Kidney glomerular epithelial cell (primary cell): ENCODE data around the gene SMG6.
"Not testable (repeated sequence)": the region's sequence is repeated elsewhere in the genome, so short reads cannot be mapped to it uniquely, and the experiment has no call there.

Experiments
- DNase-seq: peaks from one replicate; lab custom pipeline; 2025; lab: John Stamatoyannopoulos, UW

Gene SMG6

GRCh38 chr17:2178798-2179501, 124.6 kb downstream of the SMG6 start:
- no peak for DNase-seq

- DNase-seq = no peak
Measured at GRCh38 chr17:2177235-2177811, 126.3 kb downstream of the SMG6 start.

DNA sequence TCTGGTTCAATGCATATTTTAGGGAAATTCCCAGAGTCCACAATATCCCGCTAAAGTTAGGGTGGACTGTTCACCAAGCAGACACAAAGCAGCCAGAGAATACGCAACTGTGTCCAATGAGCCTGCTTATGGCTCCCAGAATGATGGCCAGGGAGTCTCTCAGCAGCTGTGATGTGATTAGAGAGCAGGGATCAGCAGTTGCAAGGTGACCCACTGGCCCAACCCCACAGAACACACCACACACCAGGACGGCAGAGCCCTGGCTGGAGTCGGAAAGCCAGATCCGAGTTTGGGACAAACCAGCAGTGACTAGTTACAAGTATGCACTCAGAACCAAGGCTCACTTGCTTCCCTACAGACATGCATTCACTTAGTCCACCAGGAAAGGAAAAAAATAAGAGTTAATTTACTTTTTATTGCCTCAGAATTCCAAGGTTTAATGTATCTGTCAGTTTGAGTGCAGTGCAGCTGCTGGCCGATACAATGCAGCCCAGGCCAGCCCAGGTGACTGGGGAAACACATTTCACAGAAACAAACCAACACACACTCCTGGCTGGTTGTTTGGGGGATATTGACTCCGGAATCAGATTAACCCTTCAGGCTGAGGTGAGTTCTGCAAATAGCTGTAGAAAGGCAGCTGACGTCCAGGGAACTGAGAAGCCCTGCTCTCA, 127.0 kb downstream of the SMG6 start:
- DNase-seq = no peak

- DNase-seq = no peak
Measured at GRCh38 chr17:2175294-2175628, 128.3 kb downstream of the SMG6 start.

DNA sequence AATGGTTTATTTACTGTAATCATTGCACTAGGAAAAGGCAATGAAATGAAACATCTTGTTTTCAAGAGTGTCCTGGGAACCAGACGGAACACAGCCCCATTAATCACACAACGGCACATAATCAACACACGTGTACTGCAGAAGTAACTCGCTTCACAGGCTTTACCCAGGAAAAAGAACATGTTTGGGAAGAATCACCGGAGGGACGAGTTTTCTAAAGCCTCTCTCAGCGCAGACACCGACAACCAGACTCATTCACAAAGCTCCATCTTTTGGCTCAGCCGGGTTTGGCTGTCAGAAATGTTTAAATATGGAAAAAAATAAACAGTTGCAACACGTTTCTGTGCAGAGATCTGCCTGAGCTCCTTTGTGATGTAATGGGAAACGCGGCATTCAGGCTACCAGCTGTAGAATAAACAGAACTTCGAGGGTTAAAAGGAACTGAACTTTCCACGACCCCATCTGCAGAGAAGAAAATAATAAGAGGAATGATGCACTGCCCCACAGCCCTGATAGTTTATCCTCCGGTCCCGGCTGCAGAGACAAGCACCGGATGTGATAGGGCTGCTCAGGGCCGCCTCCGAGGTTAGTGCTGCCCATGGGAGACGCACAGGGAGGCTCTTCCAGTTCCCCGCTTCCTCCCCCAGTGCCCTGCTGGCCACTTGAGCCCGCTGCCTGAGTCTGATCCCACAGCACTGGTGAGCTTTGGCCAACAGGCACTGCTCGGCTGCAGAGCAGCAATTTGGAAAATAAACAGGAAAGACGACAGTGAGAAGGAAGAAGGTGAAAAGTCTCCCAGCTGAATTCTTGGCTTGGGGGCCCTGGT, 128.9 kb downstream of the SMG6 start:
- peak; percentile 65 for DNase-seq

- no peak for DNase-seq
Measured at GRCh38 chr17:2174014-2174413, 129.6 kb downstream of the SMG6 start.

- DNase-seq = no peak
Measured at GRCh38 chr17:2172999-2173398, 130.6 kb downstream of the SMG6 start.

DNA sequence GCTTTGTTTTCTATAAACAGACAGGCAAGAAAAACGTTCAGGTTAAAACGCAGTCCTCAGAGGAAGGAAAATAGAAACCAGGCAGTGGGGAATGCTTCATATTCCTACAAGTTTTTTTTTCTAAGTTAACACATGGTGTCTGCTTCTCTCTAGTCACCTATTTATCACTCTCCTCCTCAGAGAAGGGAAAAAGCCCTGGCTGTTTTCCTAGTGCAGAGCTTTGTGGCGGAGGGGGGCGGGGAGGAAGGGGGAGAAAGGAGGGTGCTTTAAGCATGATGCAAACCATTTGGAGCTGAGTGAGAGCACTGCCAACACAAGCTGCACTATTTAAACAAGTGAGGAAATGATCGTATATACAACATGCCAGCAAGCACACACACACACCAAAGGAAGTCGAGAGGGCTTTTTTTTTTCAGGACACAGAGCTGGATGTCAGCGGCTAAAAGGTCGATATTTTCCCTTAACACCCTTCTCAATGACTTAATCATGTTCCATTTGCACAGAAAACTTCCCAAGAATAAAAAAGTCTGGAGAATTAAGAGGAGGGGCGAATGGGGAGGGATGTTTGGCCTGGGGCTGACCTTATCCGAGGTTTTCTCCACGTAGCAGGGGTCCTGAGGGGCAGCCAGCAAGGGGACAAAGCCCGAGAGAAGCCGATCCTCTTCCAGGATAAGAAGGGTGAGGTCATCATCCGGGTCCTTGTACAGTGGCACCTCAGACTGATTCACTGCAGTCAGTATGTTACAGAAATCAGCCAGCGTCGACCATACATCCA, 131.3 kb downstream of the SMG6 start:
- peak; percentile 65 for DNase-seq

- DNase-seq = no peak
Measured at GRCh38 chr17:2171702-2172076, 131.9 kb downstream of the SMG6 start.

GRCh38 chr17:2170023-2170422, 133.6 kb downstream of the SMG6 start:
- DNase-seq = no peak

DNA sequence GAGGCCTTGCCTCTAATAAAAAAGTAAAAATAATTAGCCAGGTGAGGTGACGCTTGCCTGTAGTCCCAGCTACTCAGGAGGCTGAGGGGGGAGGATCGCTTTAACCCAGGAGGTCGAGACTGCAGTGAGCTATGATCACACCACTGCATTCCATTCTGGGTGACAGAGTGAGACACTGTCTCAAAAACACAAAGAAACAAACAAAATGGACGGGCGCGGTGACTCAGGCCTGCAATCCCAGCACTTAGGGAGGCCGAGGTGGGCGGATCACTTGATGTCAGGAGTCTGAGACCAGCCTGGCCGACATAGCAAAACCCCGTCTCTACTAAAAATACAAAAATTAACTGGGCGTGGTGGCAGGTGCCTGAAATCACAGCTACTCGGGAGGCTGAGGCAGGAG, 137.9 kb downstream of the SMG6 start:
- not testable (repeated sequence) for DNase-seq

GRCh38 chr17:2158396-2158780, 145.2 kb downstream of the SMG6 start:
- no peak for DNase-seq

GRCh38 chr17:2157675-2158395, 145.8 kb downstream of the SMG6 start:
- DNase-seq = no peak

DNA sequence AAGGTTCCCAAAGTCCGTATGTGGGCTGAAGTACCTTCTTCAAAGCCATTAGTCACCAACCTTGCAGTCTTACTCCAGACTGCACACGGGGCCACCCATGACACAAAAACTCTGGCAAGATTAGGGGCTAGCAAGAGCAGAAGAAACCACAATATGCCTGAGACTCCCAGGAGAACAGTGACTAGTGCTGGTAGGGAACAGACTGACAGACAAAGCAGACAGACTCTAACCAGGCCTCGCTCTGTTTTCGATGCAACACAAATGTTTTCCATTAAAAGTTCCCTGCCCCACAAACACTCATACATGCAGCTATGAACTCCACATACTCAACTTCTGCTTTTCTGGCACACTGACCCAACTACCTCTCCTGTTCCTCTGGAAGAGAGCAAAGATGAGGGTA, 146.5 kb downstream of the SMG6 start:
- no peak for DNase-seq

DNA sequence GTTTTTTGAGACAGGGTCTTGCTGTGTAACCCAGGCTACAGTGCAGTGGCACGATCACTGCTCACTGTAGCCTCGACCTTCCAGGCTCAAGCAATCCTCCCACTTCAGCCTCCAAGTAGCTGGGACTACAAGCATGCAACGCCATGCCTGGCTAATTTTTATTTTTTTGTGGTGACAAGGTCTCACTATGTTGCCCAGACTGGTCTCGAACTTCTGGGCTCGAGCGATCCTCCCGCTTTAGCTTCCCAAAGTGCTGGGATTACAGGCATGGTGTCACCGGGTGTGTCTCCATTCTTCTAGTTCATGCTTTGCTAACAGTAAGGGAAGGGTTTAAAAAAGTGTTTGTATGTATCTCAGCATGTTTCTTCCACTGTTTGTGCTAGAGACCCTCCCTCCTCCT, 146.9 kb downstream of the SMG6 start:
- no peak for DNase-seq

DNA sequence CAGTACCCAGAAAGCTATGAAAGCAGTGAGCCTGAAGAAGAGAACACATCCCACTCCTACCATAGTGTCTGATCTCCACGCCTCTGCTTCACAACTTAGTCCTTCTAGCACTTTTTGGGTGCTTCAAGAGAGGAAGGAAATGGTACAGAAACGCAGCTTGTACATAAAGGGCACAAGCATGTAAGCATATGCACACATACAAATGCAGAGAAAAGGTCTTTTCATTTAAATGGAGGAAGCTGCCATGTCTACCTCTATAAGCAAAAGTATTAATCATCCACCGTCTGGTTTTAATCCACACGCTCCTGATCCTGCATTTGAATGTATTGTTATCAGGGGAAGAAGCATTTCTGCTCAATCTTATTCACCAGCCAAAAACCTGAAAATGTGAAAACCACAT, 148.0 kb downstream of the SMG6 start:
- no peak for DNase-seq

GRCh38 chr17:2151358-2152033, 152.1 kb downstream of the SMG6 start:
- DNase-seq = no peak

DNA sequence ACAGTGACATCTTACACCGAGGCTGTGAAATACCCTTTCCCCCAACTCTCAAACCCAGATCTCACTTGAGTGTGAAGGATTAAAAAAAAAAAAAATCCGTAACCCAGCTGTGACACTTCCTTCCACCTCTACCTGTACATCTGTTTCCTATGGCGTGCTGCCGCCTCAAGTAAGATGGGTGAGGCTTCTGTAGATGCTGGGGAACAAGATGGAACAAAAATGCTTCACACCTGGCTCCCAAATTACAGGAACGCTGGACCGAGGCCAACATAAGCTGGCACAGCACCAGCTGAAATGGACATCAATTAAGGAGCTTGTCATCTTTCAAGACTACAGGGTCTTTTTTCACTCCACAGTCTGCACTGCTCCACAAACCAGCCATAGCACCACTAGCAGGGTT, 152.8 kb downstream of the SMG6 start:
- DNase-seq = no peak

- DNase-seq = no peak
Measured at GRCh38 chr17:2149934-2150333, 153.7 kb downstream of the SMG6 start.

DNA sequence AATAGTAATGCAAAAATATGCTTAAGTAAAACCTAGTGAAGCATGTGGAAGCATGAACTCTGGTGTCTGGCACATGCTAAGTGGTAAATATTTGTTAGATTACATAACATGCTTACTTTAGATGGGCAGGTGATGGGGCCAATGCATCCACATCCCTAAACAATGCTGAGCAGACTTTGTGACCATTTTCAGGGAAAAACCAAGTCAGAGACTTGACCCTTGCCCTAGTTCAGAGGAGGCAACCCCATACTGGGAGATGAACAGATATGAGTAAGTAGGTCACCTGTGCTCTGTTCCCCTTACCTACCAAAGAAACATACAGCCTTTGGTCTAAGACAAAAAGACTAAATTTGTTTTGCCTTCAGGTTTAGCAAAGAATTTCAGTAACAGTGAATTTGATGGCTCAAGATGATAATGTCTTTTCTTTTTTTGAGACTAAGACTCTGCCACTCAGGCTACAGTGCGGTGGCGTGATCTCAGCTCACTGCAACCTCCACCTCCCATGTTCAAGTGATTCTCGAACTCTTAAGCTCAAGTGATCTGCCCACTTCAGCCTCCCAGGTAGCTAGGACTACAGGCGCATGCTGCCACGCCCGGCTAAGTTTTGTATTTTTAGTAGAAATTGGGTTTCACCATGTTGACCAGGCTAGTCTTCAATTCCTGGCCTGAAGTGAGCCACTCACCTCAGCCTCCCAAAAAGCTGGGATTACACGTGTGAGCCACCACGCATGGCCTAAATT, 157.3 kb downstream of the SMG6 start:
- DNase-seq = no peak
